Neural cell (in vitro differentiated cells): ENCODE measurements around the gene CDC6. TPM values are rescaled to one million over a fixed set of nuclear protein-coding genes. Genes with fewer than 3 reads are reported as not detected.

Source experiments
- H2AFZ ChIP-seq: fragments of 200-600, 300-800 bp; sonication (generic), shearing (Covaris generic); 2 replicates; pipeline ENCODE4 v1.6.0; 2014; ENCODE audit warnings: low read depth, mild to moderate bottlenecking, antibody characterized with exemption, low read length, moderate library complexity
- H3F3A ChIP-seq: fragments of 200-600 bp; shearing (Covaris generic); 2 replicates; pipeline ENCODE4 v1.6.1; 2016; ENCODE audit warnings: mild to moderate bottlenecking, moderate library complexity, mixed read lengths, antibody characterized with exemption, low read length; ENCODE audit not compliant: insufficient read depth, poor library complexity, severe bottlenecking
- H3K27ac ChIP-seq: fragments of 200-600, 300-800 bp; sonication (generic), shearing (Covaris generic); 2 replicates; pipeline ENCODE4 v1.5.1; 2014; ENCODE audit warnings: mild to moderate bottlenecking, low read length, moderate library complexity
- H3K27me3 ChIP-seq: fragments of 300-800, 200-600 bp; sonication (generic), shearing (Covaris generic); 2 replicates; pipeline ENCODE4 v1.6.0; 2014; ENCODE audit warnings: mild to moderate bottlenecking, low read depth, low read length, moderate library complexity; ENCODE audit not compliant: insufficient read depth
- H3K36me3 ChIP-seq: fragments of 300-800, 200-600 bp; sonication (generic), shearing (Covaris generic); 2 replicates; pipeline ENCODE4 v1.5.1; 2014; ENCODE audit warnings: mild to moderate bottlenecking, antibody characterized with exemption, low read length, moderate library complexity; ENCODE audit not compliant: insufficient read depth
- H3K4me2 ChIP-seq: fragments of 300-800, 200-600 bp; sonication (generic), shearing (Covaris generic); 2 replicates; pipeline ENCODE4 v1.6.0; 2014; ENCODE audit warnings: mild to moderate bottlenecking, low read length
- H3K4me3 ChIP-seq: fragments of 300-800, 200-600 bp; sonication (generic), shearing (Covaris generic); 2 replicates; pipeline ENCODE4 v1.5.1; 2014; ENCODE audit warnings: mild to moderate bottlenecking, low read length, moderate library complexity
- H3K79me2 ChIP-seq: fragments of 200-600 bp; shearing (Covaris generic); replicated peaks from 2 replicates; pipeline ENCODE4 v1.6.0; 2014; ENCODE audit warnings: mild to moderate bottlenecking, low read length, moderate library complexity; ENCODE audit not compliant: insufficient read depth
- H3K9ac ChIP-seq: fragments of 300-800, 200-600 bp; sonication (generic), shearing (Covaris generic); 2 replicates; pipeline ENCODE4 v1.6.1; 2016; ENCODE audit warnings: mild to moderate bottlenecking, low read length, mixed read lengths
- H3K9me2 ChIP-seq: fragments of 200-600 bp; shearing (Covaris generic); 2 replicates; pipeline ENCODE4 v1.6.1; 2016; ENCODE audit warnings: mild to moderate bottlenecking, low read length, mixed read lengths; ENCODE audit not compliant: insufficient read depth
- H3K9me3 ChIP-seq: fragments of 200-600, 300-800 bp; sonication (generic), shearing (Covaris generic); 2 replicates; pipeline ENCODE4 v1.6.1; 2016; ENCODE audit warnings: mild to moderate bottlenecking, mixed run types, low read length, moderate library complexity, mixed read lengths
- H4K20me1 ChIP-seq: fragments of 200-600 bp; shearing (Covaris generic); 2 replicates; pipeline ENCODE4 v1.6.1; 2016; ENCODE audit warnings: mild to moderate bottlenecking, mixed run types; ENCODE audit not compliant: insufficient read depth
- EP300 ChIP-seq: fragments of 450-650 bp; conservative IDR thresholded peaks from 2 replicates; pipeline ENCODE4 v1.6.1; 2014; ENCODE audit warnings: antibody characterized with exemption, mild to moderate bottlenecking, moderate library complexity; ENCODE audit not compliant: poor library complexity, severe bottlenecking
- EZH2 ChIP-seq: fragments of 200-600, 300-800 bp; shearing (Covaris generic), sonication (generic); IDR thresholded peaks from 2 replicates; pipeline ENCODE4 v1.6.1; 2014; ENCODE audit warnings: antibody characterized with exemption, low read length, borderline replicate concordance, mild to moderate bottlenecking; ENCODE audit not compliant: insufficient read depth, poor library complexity, severe bottlenecking
- RAD21 ChIP-seq: fragments of 450-650 bp; conservative IDR thresholded peaks from 2 replicates; pipeline ENCODE4 v1.6.1; 2014; ENCODE audit warnings: antibody characterized with exemption, mild to moderate bottlenecking, moderate library complexity
- SMC3 ChIP-seq: fragments of 450-650 bp; conservative IDR thresholded peaks from 2 replicates; pipeline ENCODE4 v1.6.1; 2014; ENCODE audit warnings: antibody characterized with exemption, mild to moderate bottlenecking, moderate library complexity; ENCODE audit not compliant: poor library complexity
- polyA plus RNA-seq: library from polyadenylated mRNA; depleted of rRNA; stranded (reverse); fragments of >200 nt; gene quantifications from 2 replicates; pipeline ENCODE4 v1.2.3, GENCODE V29; 2014

Gene CDC6
- polyA plus RNA-seq, 1 donor from 2014 or later: 2.2 TPM

GRCh38 chr17:40352779-40353394 is 65.2 kb downstream of the CDC6 start:
- TF ChIP-seq EP300 (no peak), RAD21 (no peak), EZH2 (no peak), SMC3 (no peak)
- H3K4me3 ChIP-seq: no peak overlapping the region
- H3K9ac ChIP-seq: peak overlapping the region; percentile 90
- peak overlapping the region; percentile 99 for H3K27ac ChIP-seq
- no peaks in the 10 kb centered on the region for H3F3A ChIP-seq
- H2AFZ ChIP-seq: no peak overlapping the region
- H4K20me1 ChIP-seq: no peaks in the 10 kb centered on the region
- H3K36me3 ChIP-seq: no peaks in the 10 kb centered on the region
- H3K79me2 ChIP-seq: peaks cover 3% of the 10 kb centered on the region
- peak overlapping the region; percentile 10 for H3K4me2 ChIP-seq
- no peaks in the 10 kb centered on the region for H3K9me3 ChIP-seq
- no peaks in the 10 kb centered on the region for H3K27me3 ChIP-seq
- H3K9me2 ChIP-seq: no peaks in the 10 kb centered on the region

Other genes starting within 250 kb of the CDC6 start
- 159 and 161 TPM in 2 replicates for gene MED24, start 233.5 kb upstream of the CDC6 start, polyA plus RNA-seq
- 97.2 and 111 TPM in 2 replicates for gene THRA, start 224.9 kb upstream of the CDC6 start, polyA plus RNA-seq
- gene NR1D1, start 187.3 kb upstream of the CDC6 start, polyA plus RNA-seq: 0.73 TPM in 1 of 2 replicates, not detected in the other
- 118 and 137 TPM in 2 replicates for gene MSL1, start 165.9 kb upstream of the CDC6 start, polyA plus RNA-seq
- gene CASC3, start 147.3 kb upstream of the CDC6 start, polyA plus RNA-seq: 50.6 and 52.3 TPM in 2 replicates
- gene RAPGEFL1, start 110.4 kb upstream of the CDC6 start, polyA plus RNA-seq: 15.5 and 15.6 TPM in 2 replicates
- 8.6 and 11.5 TPM in 2 replicates for gene WIPF2, start 68.6 kb upstream of the CDC6 start, polyA plus RNA-seq
- gene RARA, start 21.3 kb downstream of the CDC6 start, polyA plus RNA-seq: 4.7 and 6.6 TPM in 2 replicates
- not detected in 2 replicates for gene GJD3, start 76.9 kb downstream of the CDC6 start, polyA plus RNA-seq
- gene TOP2A, start 130.0 kb downstream of the CDC6 start, polyA plus RNA-seq: 5.3 and 7.8 TPM in 2 replicates
- gene IGFBP4, start 155.6 kb downstream of the CDC6 start, polyA plus RNA-seq: 0.32 and 1.3 TPM in 2 replicates
- not detected in 2 replicates for gene TNS4, start 213.7 kb downstream of the CDC6 start, polyA plus RNA-seq